HL-60 (cell line): ENCODE data around the gene WNT11.

ENCODE experiments used
- DNase-seq, 2 experiments: peaks; one replicate each; pipeline ENCODE4 v3.0.0-alpha.2; 2010 to 2020; ENCODE audit warnings: low read depth in 1 of 2, low spot score in 1 of 2
- H3K27ac ChIP-seq: fragments of 250-450 bp; sonication (Bioruptor Pico); replicated peaks from 2 replicates; pipeline ENCODE4 v1.5.1; 2020; ENCODE audit warnings: mild to moderate bottlenecking, moderate library complexity
- H3K27me3 ChIP-seq: fragments of 250-450 bp; sonication (Bioruptor Pico); 2 replicates; pipeline ENCODE4 v1.5.1; 2021; ENCODE audit warnings: mild to moderate bottlenecking, moderate library complexity; ENCODE audit not compliant: insufficient read depth, poor library complexity, severe bottlenecking
- H3K4me3 ChIP-seq: replicated peaks from 2 replicates; pipeline ENCODE4 v1.5.1; 2011; ENCODE audit warnings: mild to moderate bottlenecking, control low read depth, low read length; ENCODE audit not compliant: insufficient read depth
- GABPA ChIP-seq: IDR thresholded peaks from 2 replicates; pipeline ENCODE4 v1.6.1; 2012; ENCODE audit warnings: low read depth
- POLR2AphosphoS5 ChIP-seq: IDR thresholded peaks from 2 replicates; pipeline ENCODE4 v1.6.1; 2012; ENCODE audit warnings: low read depth
- SPI1 ChIP-seq: IDR thresholded peaks from 2 replicates; pipeline ENCODE4 v1.6.1; 2012; ENCODE audit warnings: low read depth, mild to moderate bottlenecking, borderline replicate concordance
- TF ChIP-seq, protein P1 (sequence below): IDR thresholded peaks from one replicate; pipeline ENCODE4 v1.5.1; 2011; ENCODE audit warnings: low read length, control low read depth, inconsistent platforms; ENCODE audit not compliant: insufficient read depth
- TF ChIP-seq, protein P2 (sequence below): IDR thresholded peaks from 2 replicates; pipeline ENCODE4 v1.6.1; 2012; ENCODE audit warnings: low read depth; ENCODE audit not compliant: insufficient replicate concordance

WNT11 gene

DNA sequence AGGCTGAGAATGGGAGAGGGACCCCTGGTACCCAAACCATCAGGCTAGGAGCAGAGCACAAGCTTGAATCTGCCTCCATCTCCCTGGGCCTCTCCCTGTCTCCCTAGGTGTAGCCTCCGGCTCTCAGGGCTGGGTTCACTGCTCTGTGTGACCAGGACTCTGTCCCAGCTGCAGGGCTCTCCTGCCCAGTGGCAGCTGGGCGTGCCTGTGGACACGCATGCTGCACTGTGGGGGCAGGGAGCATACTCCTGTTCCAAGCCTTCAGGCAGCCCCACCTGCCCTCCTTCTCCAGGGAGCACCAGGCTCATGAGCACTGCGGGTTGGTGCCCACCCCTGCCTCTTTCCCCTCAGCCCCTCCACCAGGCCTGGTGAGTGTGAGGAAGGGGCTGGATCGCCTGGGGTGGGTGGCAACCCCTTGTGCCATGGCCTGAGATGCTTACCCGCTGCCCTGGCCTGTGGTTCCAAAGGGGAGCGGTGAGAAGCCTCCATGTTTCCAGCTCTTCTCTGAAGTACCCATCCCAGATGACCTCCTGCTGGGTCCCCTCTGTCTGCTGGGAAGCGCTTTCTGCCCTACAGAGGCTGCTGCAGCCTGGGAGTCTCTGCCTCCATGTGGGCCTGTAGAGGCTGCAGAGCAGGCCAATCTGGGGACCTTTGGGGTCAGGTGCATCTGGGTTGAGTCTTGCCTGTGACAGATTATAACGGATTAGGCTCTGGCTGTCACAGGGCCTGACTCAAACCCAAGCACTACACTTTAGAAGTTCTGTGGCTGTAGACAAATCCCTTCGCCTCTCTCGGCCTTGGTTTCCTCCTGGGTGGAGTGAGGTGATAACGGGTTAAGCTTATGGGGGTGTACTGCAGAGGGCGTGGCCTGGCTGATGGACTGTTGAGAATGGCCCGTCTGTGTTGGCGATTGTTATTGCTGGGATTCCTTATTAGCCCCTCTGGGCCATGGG, 43.7 kb downstream of the WNT11 start:
- DNase-seq: no peak
- no peak overlapping the region for H3K4me3 ChIP-seq
- H3K27me3 ChIP-seq: peaks cover 3% of the 10 kb centered on the region
- no peak overlapping the region for H3K27ac ChIP-seq
- TF ChIP-seq, protein P1, sequence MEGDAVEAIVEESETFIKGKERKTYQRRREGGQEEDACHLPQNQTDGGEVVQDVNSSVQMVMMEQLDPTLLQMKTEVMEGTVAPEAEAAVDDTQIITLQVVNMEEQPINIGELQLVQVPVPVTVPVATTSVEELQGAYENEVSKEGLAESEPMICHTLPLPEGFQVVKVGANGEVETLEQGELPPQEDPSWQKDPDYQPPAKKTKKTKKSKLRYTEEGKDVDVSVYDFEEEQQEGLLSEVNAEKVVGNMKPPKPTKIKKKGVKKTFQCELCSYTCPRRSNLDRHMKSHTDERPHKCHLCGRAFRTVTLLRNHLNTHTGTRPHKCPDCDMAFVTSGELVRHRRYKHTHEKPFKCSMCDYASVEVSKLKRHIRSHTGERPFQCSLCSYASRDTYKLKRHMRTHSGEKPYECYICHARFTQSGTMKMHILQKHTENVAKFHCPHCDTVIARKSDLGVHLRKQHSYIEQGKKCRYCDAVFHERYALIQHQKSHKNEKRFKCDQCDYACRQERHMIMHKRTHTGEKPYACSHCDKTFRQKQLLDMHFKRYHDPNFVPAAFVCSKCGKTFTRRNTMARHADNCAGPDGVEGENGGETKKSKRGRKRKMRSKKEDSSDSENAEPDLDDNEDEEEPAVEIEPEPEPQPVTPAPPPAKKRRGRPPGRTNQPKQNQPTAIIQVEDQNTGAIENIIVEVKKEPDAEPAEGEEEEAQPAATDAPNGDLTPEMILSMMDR: no peak
- TF ChIP-seq GABPA (no peak), SPI1 (no peak), POLR2AphosphoS5 (no peak)
- TF ChIP-seq, protein P2, sequence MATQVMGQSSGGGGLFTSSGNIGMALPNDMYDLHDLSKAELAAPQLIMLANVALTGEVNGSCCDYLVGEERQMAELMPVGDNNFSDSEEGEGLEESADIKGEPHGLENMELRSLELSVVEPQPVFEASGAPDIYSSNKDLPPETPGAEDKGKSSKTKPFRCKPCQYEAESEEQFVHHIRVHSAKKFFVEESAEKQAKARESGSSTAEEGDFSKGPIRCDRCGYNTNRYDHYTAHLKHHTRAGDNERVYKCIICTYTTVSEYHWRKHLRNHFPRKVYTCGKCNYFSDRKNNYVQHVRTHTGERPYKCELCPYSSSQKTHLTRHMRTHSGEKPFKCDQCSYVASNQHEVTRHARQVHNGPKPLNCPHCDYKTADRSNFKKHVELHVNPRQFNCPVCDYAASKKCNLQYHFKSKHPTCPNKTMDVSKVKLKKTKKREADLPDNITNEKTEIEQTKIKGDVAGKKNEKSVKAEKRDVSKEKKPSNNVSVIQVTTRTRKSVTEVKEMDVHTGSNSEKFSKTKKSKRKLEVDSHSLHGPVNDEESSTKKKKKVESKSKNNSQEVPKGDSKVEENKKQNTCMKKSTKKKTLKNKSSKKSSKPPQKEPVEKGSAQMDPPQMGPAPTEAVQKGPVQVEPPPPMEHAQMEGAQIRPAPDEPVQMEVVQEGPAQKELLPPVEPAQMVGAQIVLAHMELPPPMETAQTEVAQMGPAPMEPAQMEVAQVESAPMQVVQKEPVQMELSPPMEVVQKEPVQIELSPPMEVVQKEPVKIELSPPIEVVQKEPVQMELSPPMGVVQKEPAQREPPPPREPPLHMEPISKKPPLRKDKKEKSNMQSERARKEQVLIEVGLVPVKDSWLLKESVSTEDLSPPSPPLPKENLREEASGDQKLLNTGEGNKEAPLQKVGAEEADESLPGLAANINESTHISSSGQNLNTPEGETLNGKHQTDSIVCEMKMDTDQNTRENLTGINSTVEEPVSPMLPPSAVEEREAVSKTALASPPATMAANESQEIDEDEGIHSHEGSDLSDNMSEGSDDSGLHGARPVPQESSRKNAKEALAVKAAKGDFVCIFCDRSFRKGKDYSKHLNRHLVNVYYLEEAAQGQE: no peak

DNA sequence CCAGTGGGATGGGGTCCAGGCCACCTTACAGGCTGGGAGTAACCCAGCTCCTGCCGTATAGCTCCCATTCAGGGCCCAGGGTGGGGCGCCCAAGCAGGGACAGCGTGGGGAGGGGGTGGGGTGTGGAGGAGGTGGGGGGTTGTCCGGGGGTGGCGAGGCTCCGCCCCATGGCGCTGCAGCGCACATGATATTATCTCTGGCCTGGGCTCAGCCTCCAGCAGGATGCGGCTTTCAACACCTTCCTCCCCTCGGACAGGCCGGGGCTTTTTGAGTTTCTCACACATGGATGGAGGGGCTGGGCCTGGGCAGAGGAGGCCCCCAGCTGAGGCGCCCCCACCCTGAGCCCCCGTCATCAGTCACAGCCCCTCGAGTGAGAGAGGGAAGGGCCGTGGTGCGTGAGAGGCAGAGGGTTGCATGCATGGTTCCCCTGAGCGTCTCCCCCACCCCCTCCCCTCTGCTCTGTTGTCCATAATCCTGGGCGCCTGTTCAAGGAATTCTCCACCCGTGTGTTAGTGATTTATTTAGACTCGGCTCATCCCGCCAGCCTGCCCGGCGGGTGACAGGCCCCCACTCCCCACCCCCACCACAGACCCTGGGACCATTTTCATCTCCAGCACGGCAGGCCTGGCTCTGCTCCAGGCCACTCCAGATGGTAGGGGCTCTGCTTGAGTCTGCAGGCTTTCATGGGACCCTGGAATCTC, 44.9 kb downstream of the WNT11 start:
- DNase-seq: no peak
- Histone ChIP-seq H3K27ac (no peak overlapping the region), H3K4me3 (no peak overlapping the region), H3K27me3 (peaks cover 3% of the 10 kb centered on the region)
- TF ChIP-seq SPI1: no peak
- TF ChIP-seq, protein P1: no peak
- TF ChIP-seq GABPA: no peak
- TF ChIP-seq POLR2AphosphoS5: no peak
- TF ChIP-seq, protein P2: no peak

DNA sequence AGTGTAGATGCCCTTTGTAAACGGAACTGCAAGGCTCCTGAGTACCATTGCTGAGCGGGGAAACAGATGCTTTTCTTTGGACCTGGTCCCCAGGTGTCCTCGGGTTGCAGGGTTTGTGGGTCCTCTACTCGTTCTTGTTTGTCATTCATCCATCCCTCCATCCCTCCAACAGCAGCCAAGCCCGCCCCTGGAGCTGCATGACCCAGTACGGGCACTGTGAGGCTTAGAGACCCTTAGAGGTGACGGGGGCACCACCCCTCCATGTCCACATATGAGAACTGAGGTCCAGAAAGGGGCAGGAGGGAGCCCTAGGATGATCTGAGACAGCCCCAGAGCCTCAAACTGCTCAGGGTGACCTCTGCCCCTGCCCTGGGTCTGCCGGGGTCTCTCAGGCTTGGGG, 45.4 kb downstream of the WNT11 start:
- no peak for TF ChIP-seq POLR2AphosphoS5
- TF ChIP-seq, protein P2: no peak
- no peak for TF ChIP-seq GABPA
- TF ChIP-seq, protein P1: no peak
- TF ChIP-seq SPI1: no peak
- H3K4me3 ChIP-seq: no peak overlapping the region
- no peaks in the 10 kb centered on the region for H3K27me3 ChIP-seq

More for the DNA sequence above, 45.4 kb downstream of the WNT11 start:
- H3K27ac ChIP-seq: no peak overlapping the region
- DNase-seq: no peak
